Measurements from ENCODE around the gene ROR2. TPM values are rescaled to one million over a fixed set of nuclear protein-coding genes. Genes with fewer than 3 reads are reported as not detected.
A peak's percentile ranks its signal among the peaks of the same experiment; 100 is the strongest.

The ROR2 gene
- total RNA-seq, 2 donors from 2014 or later = 37.2 to 43.9 TPM

- no peak for TF ChIP-seq CTCF (IDR thresholded peaks at IDR 0.05)
- no peak for TF ChIP-seq POLR2A (IDR thresholded peaks at IDR 0.05)
- peak; percentile 43 for TF ChIP-seq POLR2AphosphoS5 (IDR thresholded peaks at IDR 0.05)
- Histone ChIP-seq H3K4me3 (no peak overlapping the region), H3K27ac (peak overlapping the region; percentile 79 to 91), H3K36me3 (no peaks in the 10 kb centered on the region), H3K9me3 (no peaks in the 10 kb centered on the region), H3K27me3 (replicated peaks; ENCODE audit: insufficient read depth) (no peaks in the 10 kb centered on the region), H3K4me1 (replicated peaks) (peaks cover 46% of the 10 kb centered on the region)
- DNase-seq (ENCODE audit: low spot score) = peak; percentile 85
- WGBS = 8% methylated on average over 11 of the region's 11 CpGs
- intact Hi-C loops (cut with DNase I) = loop anchor here (5.0 kb wide), 1 partner anchor 54 kb away; no protein-coding TSS in a partner anchor
These were observed 53.4 kb downstream of the ROR2 start for GRCh38 chr9:91896513-91897121.

- peaks cover 42% of the 10 kb centered on the region for H3K4me1 ChIP-seq (replicated peaks)
- no peaks in the 10 kb centered on the region for H3K9me3 ChIP-seq
- WGBS = 20% methylated on average over 7 of the region's 7 CpGs
- H3K4me3 ChIP-seq = no peak overlapping the region
- peak; percentile 41 for TF ChIP-seq POLR2AphosphoS5 (IDR thresholded peaks at IDR 0.05)
- TF ChIP-seq CTCF (IDR thresholded peaks at IDR 0.05) = no peak
- H3K36me3 ChIP-seq = no peaks in the 10 kb centered on the region
- DNase-seq (ENCODE audit: low spot score) = no peak
- intact Hi-C loops (cut with DNase I) = loop anchor here (5.0 kb wide), 1 partner anchor 54 kb away; no protein-coding TSS in a partner anchor
- H3K27ac ChIP-seq = peak overlapping the region; percentile 79 to 91
- H3K27me3 ChIP-seq (replicated peaks; ENCODE audit: insufficient read depth) = no peaks in the 10 kb centered on the region
These were observed 53.9 kb downstream of the ROR2 start for GRCh38 chr9:91896097-91896496.

GRCh38 chr9:91894536-91894935, 55.5 kb downstream of the ROR2 start:
- DNase-seq (ENCODE audit: low spot score) = no peak
- Histone ChIP-seq H3K9me3 (no peaks in the 10 kb centered on the region), H3K36me3 (no peaks in the 10 kb centered on the region), H3K27me3 (replicated peaks; ENCODE audit: insufficient read depth) (no peaks in the 10 kb centered on the region), H3K4me1 (replicated peaks) (peaks cover 27% of the 10 kb centered on the region), H3K4me3 (no peak overlapping the region), H3K27ac (no peak overlapping the region)
- 92% methylated on average over 1 of the region's 1 CpG for WGBS
- TF ChIP-seq POLR2AphosphoS5 (IDR thresholded peaks at IDR 0.05) (no peak), POLR2A (IDR thresholded peaks at IDR 0.05) (no peak), CTCF (IDR thresholded peaks at IDR 0.05) (no peak)
- intact Hi-C loops (cut with DNase I) = no loop called here

- 57% methylated on average over 4 of the region's 4 CpGs for WGBS
- TF ChIP-seq POLR2AphosphoS5 (IDR thresholded peaks at IDR 0.05) = no peak
- no peak for TF ChIP-seq POLR2A (IDR thresholded peaks at IDR 0.05)
- no peak for TF ChIP-seq CTCF (IDR thresholded peaks at IDR 0.05)
- Histone ChIP-seq H3K27ac (no peak overlapping the region), H3K27me3 (replicated peaks; ENCODE audit: insufficient read depth) (no peaks in the 10 kb centered on the region), H3K9me3 (no peaks in the 10 kb centered on the region), H3K4me3 (no peak overlapping the region), H3K36me3 (no peaks in the 10 kb centered on the region), H3K4me1 (replicated peaks) (peaks cover 24% of the 10 kb centered on the region)
- no peak for DNase-seq (ENCODE audit: low spot score)
- intact Hi-C loops (cut with DNase I) = no loop called here
These were observed 56.0 kb downstream of the ROR2 start for GRCh38 chr9:91894023-91894422.

GRCh38 chr9:91891915-91892314, 58.1 kb downstream of the ROR2 start:
- no peak for TF ChIP-seq CTCF (IDR thresholded peaks at IDR 0.05)
- no peak for TF ChIP-seq POLR2AphosphoS5 (IDR thresholded peaks at IDR 0.05)
- no peak for TF ChIP-seq POLR2A (IDR thresholded peaks at IDR 0.05)
- no peaks in the 10 kb centered on the region for H3K27me3 ChIP-seq (replicated peaks; ENCODE audit: insufficient read depth)
- DNase-seq (ENCODE audit: low spot score) = no peak
- WGBS = 66% methylated on average over 6 of the region's 6 CpGs
- H3K4me3 ChIP-seq = no peak overlapping the region
- H3K36me3 ChIP-seq = no peaks in the 10 kb centered on the region
- H3K9me3 ChIP-seq = no peaks in the 10 kb centered on the region
- intact Hi-C loops (cut with DNase I) = no loop called here
- peaks cover 6% of the 10 kb centered on the region for H3K4me1 ChIP-seq (replicated peaks)
- no peak overlapping the region for H3K27ac ChIP-seq
